ENCODE data around the gene BCL7B.

DNA sequence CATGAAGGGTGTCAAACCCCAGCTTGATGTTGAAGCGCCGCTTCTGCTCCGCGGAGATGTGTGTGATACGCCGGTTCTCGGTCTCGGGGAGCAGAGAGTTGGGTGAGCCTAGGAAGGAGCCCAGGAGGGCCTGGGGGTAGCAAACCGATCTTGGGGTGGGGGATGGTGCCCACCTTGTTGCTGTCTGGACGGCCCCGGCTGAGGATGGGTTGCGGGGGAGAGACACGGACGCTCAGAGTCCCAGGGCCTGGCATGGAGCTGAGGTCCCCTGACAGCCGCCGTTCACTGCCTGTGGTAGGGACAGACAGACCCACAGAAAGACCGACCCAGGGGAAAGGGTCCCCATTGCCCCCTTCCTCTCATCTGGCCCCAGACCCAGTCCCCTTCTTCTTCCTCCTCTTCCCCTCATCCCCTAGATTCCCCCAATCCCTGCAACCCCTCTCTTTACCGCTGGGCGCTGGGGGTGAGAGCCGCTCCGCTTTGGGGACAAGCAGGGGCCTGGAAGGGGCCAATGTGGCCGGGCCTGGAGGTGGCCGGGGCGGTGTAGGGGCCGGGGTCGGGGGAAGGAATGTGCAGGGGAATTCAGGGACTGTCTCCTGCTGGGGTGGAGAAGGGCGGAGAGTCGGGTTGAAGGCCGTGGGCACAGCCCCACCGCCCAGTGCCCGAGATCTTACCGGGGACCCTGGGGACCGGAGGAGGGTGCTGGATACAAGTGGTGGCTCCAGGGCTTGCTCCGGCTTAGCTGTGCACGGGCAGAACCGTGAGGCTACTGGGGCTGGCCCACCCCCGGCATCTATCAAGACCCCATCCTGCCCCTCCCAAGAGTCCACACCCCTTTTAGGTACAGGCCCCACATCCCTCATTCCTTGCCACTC, 38.9 kb upstream of the BCL7B start:
- no peak for TF ChIP-seq CTCF (IDR thresholded peaks at IDR 0.05; ENCODE audit: low read depth, low read length)
- TF ChIP-seq, protein P1, sequence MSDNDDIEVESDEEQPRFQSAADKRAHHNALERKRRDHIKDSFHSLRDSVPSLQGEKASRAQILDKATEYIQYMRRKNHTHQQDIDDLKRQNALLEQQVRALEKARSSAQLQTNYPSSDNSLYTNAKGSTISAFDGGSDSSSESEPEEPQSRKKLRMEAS (IDR thresholded peaks at IDR 0.05; ENCODE audit: low read depth, low read length) = no peak
- no peak for TF ChIP-seq POLR2A (IDR thresholded peaks at IDR 0.05; ENCODE audit: extremely low read depth, insufficient read length)
- TF ChIP-seq MYC (IDR thresholded peaks at IDR 0.05; ENCODE audit: low read depth, low read length) = no peak
